ENCODE measurements around the gene FXYD6.

GRCh38 chr11:117900121-117900648, 23.7 kb upstream of the FXYD6 start:
- TF ChIP-seq POLR2AphosphoS5 (IDR thresholded peaks at IDR 0.05), result no peak
- TF ChIP-seq, protein P1, sequence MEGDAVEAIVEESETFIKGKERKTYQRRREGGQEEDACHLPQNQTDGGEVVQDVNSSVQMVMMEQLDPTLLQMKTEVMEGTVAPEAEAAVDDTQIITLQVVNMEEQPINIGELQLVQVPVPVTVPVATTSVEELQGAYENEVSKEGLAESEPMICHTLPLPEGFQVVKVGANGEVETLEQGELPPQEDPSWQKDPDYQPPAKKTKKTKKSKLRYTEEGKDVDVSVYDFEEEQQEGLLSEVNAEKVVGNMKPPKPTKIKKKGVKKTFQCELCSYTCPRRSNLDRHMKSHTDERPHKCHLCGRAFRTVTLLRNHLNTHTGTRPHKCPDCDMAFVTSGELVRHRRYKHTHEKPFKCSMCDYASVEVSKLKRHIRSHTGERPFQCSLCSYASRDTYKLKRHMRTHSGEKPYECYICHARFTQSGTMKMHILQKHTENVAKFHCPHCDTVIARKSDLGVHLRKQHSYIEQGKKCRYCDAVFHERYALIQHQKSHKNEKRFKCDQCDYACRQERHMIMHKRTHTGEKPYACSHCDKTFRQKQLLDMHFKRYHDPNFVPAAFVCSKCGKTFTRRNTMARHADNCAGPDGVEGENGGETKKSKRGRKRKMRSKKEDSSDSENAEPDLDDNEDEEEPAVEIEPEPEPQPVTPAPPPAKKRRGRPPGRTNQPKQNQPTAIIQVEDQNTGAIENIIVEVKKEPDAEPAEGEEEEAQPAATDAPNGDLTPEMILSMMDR (IDR thresholded peaks at IDR 0.05), result no peak

All from stomach (tissue), 4 donors.